GM18508 (cell line): ENCODE results near the gene STAMBP.
"Not testable (repeated sequence)": the region's sequence is repeated elsewhere in the genome, so short reads cannot be mapped to it uniquely, and the experiment has no call there.

Source experiments
- ATAC-seq: cut with Tn5 transposase; IDR thresholded peaks from one replicate; pipeline ENCODE4 v1.9.1; 2021; ENCODE audit warnings: moderate number of reproducible peaks; ENCODE audit not compliant: insufficient read depth, unreplicated experiment

STAMBP gene

GRCh38 chr2:73836141-73836943, 7.6 kb downstream of the STAMBP start:
- ATAC-seq = no peak

GRCh38 chr2:73837847-73838585, 9.3 kb downstream of the STAMBP start:
- no peak for ATAC-seq

GRCh38 chr2:73838889-73839534, 10.3 kb downstream of the STAMBP start:
- ATAC-seq = no peak

- no peak for ATAC-seq
Measured at GRCh38 chr2:73839653-73840411, 11.1 kb downstream of the STAMBP start.

- no peak for ATAC-seq
Measured at GRCh38 chr2:73841912-73842738, 13.4 kb downstream of the STAMBP start.

GRCh38 chr2:73842739-73843019, 13.9 kb downstream of the STAMBP start:
- ATAC-seq = no peak

GRCh38 chr2:73844087-73844486, 15.3 kb downstream of the STAMBP start:
- ATAC-seq = no peak

GRCh38 chr2:73850009-73850408, 21.2 kb downstream of the STAMBP start:
- no peak for ATAC-seq

GRCh38 chr2:73851274-73851673, 22.5 kb downstream of the STAMBP start:
- no peak for ATAC-seq

GRCh38 chr2:73852020-73852419, 23.3 kb downstream of the STAMBP start:
- ATAC-seq = no peak

- ATAC-seq = no peak
Measured at GRCh38 chr2:73855526-73855925, 26.8 kb downstream of the STAMBP start.

GRCh38 chr2:73856214-73856613, 27.5 kb downstream of the STAMBP start:
- no peak for ATAC-seq

GRCh38 chr2:73859721-73860586, 31.2 kb downstream of the STAMBP start:
- no peak for ATAC-seq

GRCh38 chr2:73862987-73863386, 34.2 kb downstream of the STAMBP start:
- ATAC-seq = no peak

GRCh38 chr2:73868204-73868978, 39.6 kb downstream of the STAMBP start:
- no peak for ATAC-seq

GRCh38 chr2:73870084-73870483, 41.3 kb downstream of the STAMBP start:
- no peak for ATAC-seq

GRCh38 chr2:73877071-73877802, 48.5 kb downstream of the STAMBP start:
- no peak for ATAC-seq

GRCh38 chr2:73877984-73878383, 49.2 kb downstream of the STAMBP start:
- ATAC-seq = not testable (repeated sequence)
